Psoas muscle (tissue), 8 donors: ENCODE results near the gene ANO5. TPM values are rescaled to one million over a fixed set of nuclear protein-coding genes. Genes with fewer than 3 reads are reported as not detected.

Experiments used
- ATAC-seq, 4 donors: fragments of 200-7000 bp; cut with Tn5 transposase; one replicate each; pipeline ENCODE4 v1.9.1; 2020; ENCODE audit warnings: moderate library complexity in 3 of 4, mild to moderate bottlenecking in 2 of 4
- DNase-seq, 2 donors: peaks; one replicate each; pipeline ENCODE4 v3.0.0-alpha.2; 2020
- H3K27ac ChIP-seq: fragments of 200-600 bp; one replicate; pipeline ENCODE4 v1.8.0; 2022
- H3K27me3 ChIP-seq, 3 donors: fragments of 200-600 bp in 1 of 3; one replicate each; pipeline versions ENCODE4 v1.6.1 to v1.8.0; 2013 to 2022; ENCODE audit warnings: low read length in 2 of 3, mild to moderate bottlenecking in 2 of 3, moderate library complexity in 1 of 3; ENCODE audit not compliant: insufficient read depth in 3 of 3
- H3K36me3 ChIP-seq, 2 donors: fragments of 200-600 bp in 1 of 2; one replicate each; pipeline versions ENCODE4 v1.6.1 to v1.8.0; 2013 to 2022; ENCODE audit warnings: low read depth in 1 of 2, mild to moderate bottlenecking in 1 of 2, moderate library complexity in 1 of 2; ENCODE audit not compliant: insufficient read depth in 1 of 2
- H3K4me1 ChIP-seq: fragments of 200-600 bp; one replicate; pipeline ENCODE4 v1.8.0; 2022
- H3K4me3 ChIP-seq: fragments of 200-600 bp; one replicate; pipeline ENCODE4 v1.8.0; 2022; ENCODE audit warnings: mild to moderate bottlenecking
- H3K9me3 ChIP-seq: fragments of 200-600 bp; one replicate; pipeline ENCODE4 v1.8.0; 2022
- CTCF ChIP-seq: fragments of 200-600 bp; IDR thresholded peaks from one replicate; pipeline ENCODE4 v1.8.0; 2022; ENCODE audit warnings: antibody characterized with exemption
- WGBS, 3 donors: extraction: QIAGEN DNeasy Blood & Tissue Kit; methylation state at CpG; one replicate each; pipeline versions ENCODE4 v1.1.6 to v1.1.7; 2013; 5-methylcytosine and 5-hydroxymethylcytosine counted together
- intact Hi-C, 2 donors: fragments of 100-400 bp; cut with DNase I; formaldehyde crosslinking; loops; one replicate each; pipeline versions ENCODE4 v1.11.0 to v1.14.2; 2022
- long read RNA-seq, 2 donors: library from polyadenylated mRNA; unstranded; transcript quantifications; one replicate each; pipeline ENCODE4 v2.0.0, GENCODE V29; 2021
- polyA plus RNA-seq, 3 donors: library from polyadenylated mRNA; stranded (reverse); fragments of 200-250 nt; gene quantifications; one replicate each; pipeline ENCODE4 v1.2.3, GENCODE V29; 2013
- total RNA-seq, 4 donors: library from RNA; stranded (reverse); fragmentation: NEBNext Ultra II Directional in 2 of 4; extraction: Animal tissue kit (Norgen Biotek cat#: 25700) in 2 of 4; gene quantifications; one replicate each; pipeline versions ENCODE4 v1.2.1 to v1.2.4, GENCODE V29; 2021 to 2023
- donor health status: healthy with polysubstance abuse.
- donor health status: DM: no; HTN: no; CAD: no; lungs with moderate emphysema.
- donor health status: Bipolar disorder and iron deficiency.
- donor health status: healthy.
- donor health status: DM: yes; HTN: yes; CAD: no.
- donor health status: DM: no; HTN: no; CAD: no.
- donor health status: DM: no; HTN: no; CAD: no.
- donor health status: DM: yes; HTN: yes; CAD: no.

ANO5 gene
- 10 to 100 TPM; 28.8 to 52.1 (median 40.6) TPM for total RNA-seq
- polyA plus RNA-seq = 10 to 100 TPM in 2 of 3 donors, 1 to 10 TPM in 1; 2.6 to 15.9 (median 10.0) TPM
- long read RNA-seq, donor 1, full-length matches to known transcripts = 4 of 8 reads
- long read RNA-seq, donor 1, partial matches to known transcripts = 2 of 8 reads
- long read RNA-seq, donor 1, other reads (novel, unspliced or antisense) = 2 of 8 reads
- long read RNA-seq, donor 2, full-length matches to known transcripts = 8 of 29 reads
- long read RNA-seq, donor 2, partial matches to known transcripts = 8 of 29 reads
- long read RNA-seq, donor 2, other reads (novel, unspliced or antisense) = 13 of 29 reads

GRCh38 chr11:22192642-22193347 is at the start of gene ANO5:
ANO5 (plus strand) TSS chr11:22193085; CDS start chr11:22193493, 408 bp downstream.
- Histone ChIP-seq H3K27me3 (no peaks in the 10 kb centered on the region), H3K4me1 (peaks cover 8% of the 10 kb centered on the region), H3K27ac (peak within 1 kb of the TSS; percentile 93), H3K4me3 (peak within 1 kb of the TSS; percentile 86), H3K36me3 (no peaks in the 10 kb centered on the region), H3K9me3 (no peaks in the 10 kb centered on the region)
- ATAC-seq (peak; percentile 89 to 94 (median 90)), DNase-seq (peak; percentile 77 to 92)
- WGBS, 3 donors = 1% methylated on average over 45 to 56 of the region's 56 CpGs
- no peak for TF ChIP-seq CTCF
- intact Hi-C loops = no loop called here

- Histone ChIP-seq H3K36me3 (no peaks in the 10 kb centered on the region), H3K27me3 (no peaks in the 10 kb centered on the region), H3K4me3 (no peak overlapping the region), H3K9me3 (no peaks in the 10 kb centered on the region), H3K4me1 (no peaks in the 10 kb centered on the region), H3K27ac (no peak overlapping the region)
- no peak for TF ChIP-seq CTCF
- 93 to 97% (median 94%) methylated on average over 4 of the region's 4 CpGs for WGBS, 3 donors
- DNase-seq = no peak
- no peak for ATAC-seq
- intact Hi-C loops = no loop called here
These were observed 41.2 kb upstream of the ANO5 start for GRCh38 chr11:22151649-22152197.

GRCh38 chr11:22157531-22157930 is 35.4 kb upstream of the ANO5 start:
- Histone ChIP-seq H3K27me3 (peaks cover 0 to 2% (median 0%) of the 10 kb centered on the region in 3 donors), H3K4me1 (no peaks in the 10 kb centered on the region), H3K27ac (no peak overlapping the region), H3K36me3 (no peaks in the 10 kb centered on the region), H3K4me3 (no peak overlapping the region), H3K9me3 (no peaks in the 10 kb centered on the region)
- DNase-seq = no peak
- ATAC-seq = no peak
- intact Hi-C loops = no loop called here
- 74 to 91% (median 75%) methylated on average over 2 of the region's 2 CpGs for WGBS, 3 donors
- TF ChIP-seq CTCF = no peak

GRCh38 chr11:22161489-22161888 is 31.4 kb upstream of the ANO5 start:
- DNase-seq = no peak
- no peak overlapping the region for H3K27ac ChIP-seq
- ATAC-seq = no peak
- no peak for TF ChIP-seq CTCF
- no peaks in the 10 kb centered on the region for H3K4me1 ChIP-seq
- no peaks in the 10 kb centered on the region for H3K9me3 ChIP-seq
- WGBS, 3 donors = 50 to 65% (median 52%) methylated on average over 1 of the region's 1 CpG
- H3K27me3 ChIP-seq = peaks cover 0 to 2% (median 0%) of the 10 kb centered on the region in 3 donors
- intact Hi-C loops = no loop called here
- no peak overlapping the region for H3K4me3 ChIP-seq
- no peaks in the 10 kb centered on the region for H3K36me3 ChIP-seq
